COLO829 (cell line): Measurements from ENCODE around the gene MED17.
"Not testable (repeated sequence)": the region's sequence is repeated elsewhere in the genome, so short reads cannot be mapped to it uniquely, and the experiment has no call there.

Experiments used
- DNase-seq: peaks from one replicate; pipeline ENCODE4 v3.0.0; 2012; ENCODE audit warnings: low spot score

Gene MED17, protein sequence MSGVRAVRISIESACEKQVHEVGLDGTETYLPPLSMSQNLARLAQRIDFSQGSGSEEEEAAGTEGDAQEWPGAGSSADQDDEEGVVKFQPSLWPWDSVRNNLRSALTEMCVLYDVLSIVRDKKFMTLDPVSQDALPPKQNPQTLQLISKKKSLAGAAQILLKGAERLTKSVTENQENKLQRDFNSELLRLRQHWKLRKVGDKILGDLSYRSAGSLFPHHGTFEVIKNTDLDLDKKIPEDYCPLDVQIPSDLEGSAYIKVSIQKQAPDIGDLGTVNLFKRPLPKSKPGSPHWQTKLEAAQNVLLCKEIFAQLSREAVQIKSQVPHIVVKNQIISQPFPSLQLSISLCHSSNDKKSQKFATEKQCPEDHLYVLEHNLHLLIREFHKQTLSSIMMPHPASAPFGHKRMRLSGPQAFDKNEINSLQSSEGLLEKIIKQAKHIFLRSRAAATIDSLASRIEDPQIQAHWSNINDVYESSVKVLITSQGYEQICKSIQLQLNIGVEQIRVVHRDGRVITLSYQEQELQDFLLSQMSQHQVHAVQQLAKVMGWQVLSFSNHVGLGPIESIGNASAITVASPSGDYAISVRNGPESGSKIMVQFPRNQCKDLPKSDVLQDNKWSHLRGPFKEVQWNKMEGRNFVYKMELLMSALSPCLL

DNA sequence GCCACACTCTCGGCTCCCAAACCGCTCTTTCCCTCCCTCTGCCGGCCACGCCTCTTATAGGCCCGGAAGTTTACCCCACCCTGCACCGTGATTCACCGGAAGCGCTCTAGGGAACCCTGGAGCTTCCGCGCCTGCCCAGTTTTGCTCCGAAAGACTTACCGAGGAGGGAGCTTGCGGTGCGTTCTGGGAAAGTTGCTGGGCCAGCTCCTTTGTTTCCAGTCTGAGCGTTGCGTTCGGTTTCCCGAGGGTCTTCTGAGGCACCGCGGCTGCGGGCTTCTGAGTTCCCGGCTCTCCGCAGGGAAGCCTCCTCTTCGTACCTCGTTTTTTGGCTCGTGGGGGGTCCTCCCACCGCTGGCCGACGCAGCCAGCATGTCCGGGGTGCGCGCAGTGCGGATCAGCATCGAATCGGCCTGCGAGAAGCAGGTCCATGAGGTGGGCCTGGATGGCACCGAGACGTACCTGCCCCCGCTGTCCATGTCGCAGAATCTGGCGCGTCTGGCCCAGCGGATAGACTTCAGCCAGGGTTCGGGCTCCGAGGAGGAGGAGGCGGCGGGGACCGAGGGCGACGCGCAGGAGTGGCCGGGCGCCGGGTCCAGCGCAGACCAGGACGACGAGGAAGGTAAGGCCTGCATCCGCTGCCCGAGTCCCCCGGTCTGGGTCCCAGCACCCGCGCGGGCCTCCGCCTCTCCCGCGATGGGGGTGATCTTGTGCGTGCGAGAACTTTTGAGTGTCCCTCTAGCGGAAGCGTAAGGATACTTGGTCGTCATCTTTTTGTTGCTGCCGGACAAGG, at the start of gene MED17:
MED17 (plus strand) TSS at position 138 of the 790 bp plus-strand sequence; CDS start at position 370, 232 bp downstream.
- DNase-seq: peak; percentile 92

DNA sequence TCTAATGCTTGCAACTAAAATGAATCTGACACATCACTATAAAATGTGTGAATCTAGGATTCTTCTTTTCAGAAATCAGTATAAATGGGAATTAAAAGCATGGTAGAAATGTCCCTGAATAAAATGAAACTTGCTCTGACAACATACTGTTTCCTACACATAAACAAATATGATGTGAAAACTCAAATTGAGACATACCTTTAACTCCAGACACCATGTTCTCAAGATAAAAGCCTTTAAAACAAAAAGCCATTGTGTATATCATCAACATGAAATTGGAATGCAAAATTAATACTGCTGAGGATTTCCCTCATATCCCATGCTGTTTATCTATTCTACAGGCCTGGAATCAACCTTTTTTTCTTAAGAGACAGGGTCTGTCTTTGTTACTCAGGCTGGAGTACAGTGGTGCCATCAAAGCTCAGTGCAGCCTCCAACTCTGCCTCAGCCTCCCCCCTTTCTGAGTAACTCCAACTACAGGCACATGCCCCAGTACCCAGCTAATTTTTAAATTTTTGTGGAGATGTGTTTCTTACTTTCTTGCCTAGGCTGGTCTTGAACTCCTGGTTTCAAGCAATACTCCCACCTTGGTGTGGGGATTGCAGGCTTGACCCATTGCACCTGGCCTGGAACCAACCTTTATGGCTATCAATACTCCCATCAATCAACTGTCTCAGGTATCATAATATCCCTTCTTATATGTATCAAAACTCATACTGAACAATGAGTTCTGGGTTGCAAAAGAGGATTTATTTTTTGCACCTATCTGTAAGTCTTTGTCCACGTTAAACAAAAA, 49.5 kb upstream of the MED17 start:
- DNase-seq: no peak

DNA sequence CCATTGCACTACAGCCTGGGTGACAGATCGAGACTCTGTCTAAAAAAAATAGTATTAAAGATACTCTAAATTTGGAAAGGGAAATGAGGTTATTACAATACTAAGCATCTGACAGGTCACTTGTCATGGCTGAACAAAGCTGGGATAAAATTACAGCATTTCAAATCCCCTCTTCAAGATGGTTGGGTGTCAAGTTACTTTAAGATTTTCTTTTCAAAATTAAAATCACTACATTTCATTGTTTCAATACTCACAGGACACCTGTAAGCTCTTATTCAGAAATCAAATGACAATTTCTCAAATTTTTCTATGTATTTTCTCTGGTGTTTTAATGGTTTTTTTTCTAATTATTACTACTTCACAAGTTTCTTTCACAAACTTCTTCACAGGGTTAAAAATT, 48.5 kb upstream of the MED17 start:
- no peak for DNase-seq

DNA sequence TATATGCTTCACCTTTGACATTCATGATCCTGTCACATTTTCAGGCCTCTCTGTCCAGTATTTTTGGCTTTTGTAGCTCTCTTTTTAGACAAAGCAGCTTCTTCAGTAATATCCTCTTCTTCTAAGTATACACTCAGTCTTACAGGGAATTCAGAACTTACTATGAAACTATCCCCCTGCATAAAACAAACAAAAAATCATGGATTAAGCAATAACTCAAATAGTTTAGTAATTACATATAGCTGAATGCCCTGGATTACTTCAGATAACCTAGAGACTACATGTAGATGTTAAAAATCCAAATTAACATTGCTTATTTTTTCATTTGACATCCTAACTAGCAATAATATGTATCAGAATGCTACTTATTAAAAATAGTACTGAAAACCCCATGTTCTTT, 48.0 kb upstream of the MED17 start:
- DNase-seq: no peak

DNA sequence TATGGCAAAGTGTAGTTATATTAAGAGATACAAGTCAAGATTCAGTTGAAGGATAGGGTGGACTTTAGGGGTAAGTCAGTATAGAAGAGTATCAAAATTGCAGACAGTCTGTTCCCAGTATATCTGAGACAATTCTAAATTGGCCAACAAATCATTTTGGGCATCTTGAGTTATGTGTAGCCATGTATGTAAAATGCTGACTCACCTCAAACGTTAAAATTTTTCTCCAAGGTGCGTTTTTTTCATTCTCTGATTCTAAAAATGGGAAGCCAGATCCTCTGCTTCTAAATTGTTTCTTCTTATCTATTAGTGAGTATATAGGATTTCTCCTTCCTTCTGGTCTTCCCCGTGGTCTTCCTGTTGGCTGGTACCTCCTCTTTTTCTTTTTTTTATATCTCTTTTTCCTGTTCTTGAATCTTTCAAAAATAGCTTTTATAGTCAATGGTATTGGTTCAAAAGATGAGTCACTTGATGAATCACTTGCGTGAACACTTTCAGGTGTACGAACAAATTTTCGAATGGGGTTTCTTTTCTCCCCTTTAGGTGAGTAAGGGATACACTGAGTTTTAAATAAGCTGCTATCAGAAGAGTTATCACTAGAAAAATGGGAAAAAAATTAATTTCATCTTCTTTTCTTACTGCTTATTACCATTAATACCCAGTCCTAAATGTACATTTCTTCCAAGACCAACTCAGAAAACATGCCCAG, 46.0 kb upstream of the MED17 start:
- DNase-seq: no peak

DNA sequence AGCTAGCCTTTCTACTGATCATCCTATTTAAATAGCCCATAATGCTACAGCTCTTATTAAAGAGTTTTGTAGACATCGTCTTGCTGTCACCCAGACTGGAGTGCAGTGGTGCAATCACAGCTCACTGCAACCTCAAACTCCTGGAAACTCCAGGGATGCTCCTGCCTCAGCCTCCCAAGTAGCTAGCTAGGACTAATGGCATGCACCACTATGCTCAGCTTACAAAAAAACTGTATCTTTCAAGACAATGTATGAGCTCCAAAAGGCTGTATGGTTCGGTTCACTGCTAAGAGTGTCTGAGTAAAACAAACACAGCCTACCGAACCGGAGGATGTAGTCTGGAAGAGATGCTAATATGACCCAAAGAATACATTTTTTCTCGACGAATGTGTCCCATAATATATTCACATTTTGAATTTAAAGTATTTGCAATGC, 45.4 kb upstream of the MED17 start:
- no peak for DNase-seq

DNA sequence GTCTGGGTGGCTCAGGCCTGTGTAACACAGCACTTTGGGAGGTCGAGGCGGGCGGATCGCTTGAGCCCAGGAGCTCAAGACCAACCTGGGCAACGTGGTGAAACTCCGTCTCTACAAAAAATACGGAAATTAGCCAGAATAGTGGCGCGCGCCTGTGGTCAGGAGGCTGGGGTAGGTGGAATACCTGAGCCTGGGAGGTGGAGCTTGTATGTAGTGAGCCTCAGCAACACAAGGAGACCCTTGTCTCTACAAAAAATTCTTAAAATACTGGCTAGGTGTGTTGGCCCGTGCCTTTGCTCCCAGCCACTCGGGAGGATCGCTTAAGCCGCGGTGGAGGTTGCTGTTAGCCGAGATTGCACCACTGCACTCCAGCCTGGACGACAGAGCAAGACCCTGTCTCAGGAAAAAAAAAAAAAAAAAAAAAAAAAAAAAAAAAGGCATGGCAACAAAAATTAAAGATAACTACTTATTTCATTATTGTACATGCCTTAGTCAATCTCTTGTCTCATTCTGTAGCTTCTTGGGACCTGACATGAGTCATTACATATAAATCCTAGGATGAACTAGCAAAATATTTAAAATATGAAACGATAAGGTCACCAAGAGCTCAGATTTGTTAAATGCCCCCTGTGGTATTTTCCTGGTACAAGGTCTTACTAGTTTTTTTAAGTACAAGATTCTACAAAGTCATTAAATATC, 43.9 kb upstream of the MED17 start:
- no peak for DNase-seq

DNA sequence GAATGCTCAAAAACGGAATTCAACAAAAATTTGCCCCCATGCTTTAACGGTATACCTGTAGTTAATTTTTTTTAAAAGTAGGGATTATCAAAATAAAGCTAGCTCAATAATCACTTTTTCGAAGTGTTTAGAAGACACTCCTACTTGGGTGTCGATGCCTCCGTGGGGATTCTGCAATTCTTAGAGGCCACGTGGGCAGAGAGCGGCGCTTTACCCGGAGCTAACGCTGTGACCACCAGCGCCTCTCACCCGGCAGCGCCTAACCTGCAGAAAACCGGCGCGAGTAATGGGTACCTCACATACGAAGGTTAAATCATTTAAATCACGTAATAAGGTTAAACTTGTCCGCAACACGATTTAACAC, 43.4 kb upstream of the MED17 start:
- DNase-seq: peak; percentile 40

DNA sequence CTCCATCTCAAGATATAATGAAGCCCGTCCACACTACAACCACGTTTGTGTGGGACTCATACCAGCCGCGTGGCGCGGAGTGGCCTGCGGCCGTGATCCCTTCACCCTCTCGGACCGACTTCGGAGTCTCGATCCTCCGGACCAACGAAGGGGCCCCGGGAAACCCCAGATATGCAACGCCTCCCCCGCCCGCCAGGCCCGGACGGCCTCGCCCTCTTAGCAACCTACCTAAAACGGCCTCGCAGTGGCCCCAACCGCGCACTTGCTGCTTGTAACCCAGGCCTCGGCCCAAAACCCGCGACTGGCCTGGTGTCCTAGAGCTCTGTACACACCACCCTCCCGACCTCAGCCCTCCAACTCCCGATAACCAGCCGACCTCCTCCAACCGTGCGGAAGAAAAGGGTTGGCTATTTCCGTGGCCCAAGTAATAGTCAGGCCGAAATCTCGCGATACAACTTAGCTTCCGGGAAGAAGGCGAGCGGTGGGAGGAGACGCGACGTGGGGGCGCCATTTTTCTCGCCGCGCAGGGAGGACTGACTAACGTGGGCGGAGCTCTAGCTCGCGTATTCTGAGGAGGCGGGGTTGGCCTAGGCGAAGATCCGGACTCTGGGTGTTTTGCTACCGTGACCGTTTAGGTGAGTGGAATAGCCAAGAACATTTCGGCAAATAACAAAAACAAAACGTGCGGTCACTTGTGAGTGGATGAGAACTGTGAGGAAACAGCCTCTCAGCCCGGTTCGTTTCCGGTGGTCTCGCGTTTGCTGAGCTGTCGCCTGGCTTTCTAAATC, 42.8 kb upstream of the MED17 start, which contains the start of the genes C11orf54 and TAF1D:
C11orf54 (plus strand) TSS at position 579 of the 788 bp plus-strand sequence. CDS start 5,722 bp downstream, outside the sequence.
TAF1D (minus strand) TSS at position 402 of the 788 bp plus-strand sequence. CDS start 2,191 bp downstream, outside the sequence.
- peak; percentile 94 for DNase-seq

DNA sequence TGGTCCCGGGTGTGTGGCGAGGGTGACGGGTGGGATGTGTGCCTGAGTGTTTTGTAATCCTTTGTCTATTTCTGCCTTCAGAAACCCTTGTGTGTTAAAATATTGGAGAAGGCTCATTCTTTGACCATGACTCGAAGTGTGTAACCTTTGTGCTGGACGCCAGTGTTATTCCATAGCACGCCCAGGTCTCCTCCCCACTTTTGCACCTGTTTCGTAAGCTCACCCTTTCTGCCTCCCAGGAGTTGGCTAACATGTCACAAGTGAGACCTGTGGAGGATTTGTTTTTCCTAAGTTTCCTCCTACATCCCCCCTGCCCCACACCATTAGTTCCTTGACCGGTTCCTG, 42.2 kb upstream of the MED17 start:
- DNase-seq: peak; percentile 37

DNA sequence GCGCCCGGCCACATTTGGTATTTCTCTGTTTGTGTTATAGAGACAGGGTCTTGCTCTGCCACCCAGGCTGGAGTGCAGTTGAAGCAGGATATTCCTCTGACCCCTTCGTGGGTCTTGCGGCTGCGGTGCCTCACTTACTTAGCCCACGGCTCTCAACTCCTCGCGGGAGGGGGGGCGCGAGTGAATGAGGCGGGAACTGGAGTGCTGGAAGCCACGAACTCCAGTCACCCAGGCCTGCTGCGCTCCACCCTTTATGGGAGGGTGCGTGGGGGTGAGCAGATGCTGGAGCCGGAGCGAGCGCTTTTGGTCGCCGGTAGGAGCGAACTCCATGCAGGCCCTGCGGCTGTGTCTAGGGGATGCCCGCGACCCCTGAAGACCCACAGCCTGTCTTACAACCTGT, 40.8 kb upstream of the MED17 start:
- no peak for DNase-seq

DNA sequence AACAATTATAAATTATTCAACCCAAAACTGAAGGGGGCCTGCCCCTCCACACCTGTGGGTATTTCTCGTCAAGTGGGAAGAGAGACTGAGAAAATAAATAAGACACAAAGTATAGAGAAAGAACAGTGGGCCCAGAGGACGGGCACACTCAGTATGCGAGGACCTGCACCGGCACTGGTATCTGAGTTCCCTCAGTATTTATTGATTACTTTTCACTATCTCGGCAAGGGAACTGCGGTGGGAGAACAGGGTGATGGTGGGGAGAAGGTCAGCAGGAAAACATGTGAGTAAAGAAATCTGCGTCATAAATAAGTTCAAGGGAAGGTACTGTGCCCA, 39.4 kb upstream of the MED17 start:
- no peak for DNase-seq

DNA sequence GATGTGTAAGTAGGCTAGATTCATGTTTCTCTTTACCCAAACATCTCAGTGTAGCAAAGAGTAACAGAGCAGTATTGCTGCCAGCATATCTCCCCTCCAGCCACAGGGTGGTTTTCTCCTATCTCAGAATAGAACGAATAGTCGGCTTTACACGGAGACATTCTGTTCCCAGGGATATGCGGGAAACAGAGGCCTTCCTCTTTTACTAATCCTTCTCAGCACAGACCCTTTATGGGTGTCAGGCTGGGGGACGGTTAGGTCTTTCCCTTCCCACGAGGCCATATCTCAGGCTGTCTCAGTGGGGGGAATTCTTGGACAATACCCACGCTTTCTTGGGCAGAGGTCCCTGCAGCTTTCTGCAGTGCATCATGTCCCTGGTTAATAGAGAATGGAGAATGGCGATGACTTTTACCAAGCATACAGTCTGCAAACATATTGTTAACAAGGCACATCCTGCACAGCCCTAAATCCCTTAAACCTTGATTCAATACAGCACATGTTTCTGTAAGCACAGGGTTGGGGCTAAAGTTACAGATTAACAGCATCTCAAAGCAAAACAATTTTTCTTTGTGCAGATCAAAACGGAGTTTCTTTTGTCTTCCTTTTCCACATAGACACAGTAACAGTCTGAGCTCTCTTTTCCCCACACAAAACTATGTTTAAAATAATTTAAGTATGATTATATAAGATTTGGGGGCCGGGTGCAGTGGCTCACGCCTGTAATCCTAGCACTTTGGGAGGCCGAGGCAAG, 38.9 kb upstream of the MED17 start:
- not testable (repeated sequence) for DNase-seq

DNA sequence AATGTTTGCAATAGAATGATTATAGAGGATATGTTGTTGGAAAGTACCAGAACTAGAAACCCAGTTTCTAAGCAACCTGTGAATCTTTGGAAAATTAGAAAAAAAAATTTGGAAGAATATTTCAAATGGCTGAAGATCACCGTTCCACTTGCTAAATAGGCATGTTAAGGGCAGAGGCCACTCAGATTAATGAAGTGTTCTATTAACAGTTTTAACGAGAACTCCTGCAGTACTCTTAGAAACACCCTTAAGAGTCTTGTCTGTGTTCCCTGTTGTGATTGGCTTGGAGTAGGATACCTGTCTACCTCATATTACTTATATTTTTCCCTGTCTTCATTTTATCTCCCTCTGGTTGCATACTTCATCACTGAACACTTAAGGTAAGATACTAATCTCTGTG, 38.0 kb upstream of the MED17 start:
- DNase-seq: no peak

DNA sequence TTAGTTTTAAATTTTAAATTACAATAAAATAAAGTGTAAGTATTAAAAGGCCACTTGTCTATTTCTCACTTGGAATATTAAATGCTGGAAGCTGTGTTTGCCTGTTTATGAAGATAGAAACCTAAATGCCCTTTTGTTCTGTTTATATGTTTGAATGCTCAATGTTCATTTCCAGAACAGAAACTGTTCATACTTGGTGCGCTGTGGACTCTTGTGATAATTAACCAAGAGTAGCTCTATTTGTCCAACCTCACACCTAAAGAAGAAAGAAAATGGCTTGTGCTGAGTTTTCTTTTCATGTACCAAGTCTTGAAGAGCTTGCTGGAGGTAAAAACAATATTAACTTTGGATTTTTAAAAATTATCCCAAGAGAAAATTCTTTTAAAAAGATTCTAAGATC, 37.0 kb upstream of the MED17 start:
- no peak for DNase-seq

DNA sequence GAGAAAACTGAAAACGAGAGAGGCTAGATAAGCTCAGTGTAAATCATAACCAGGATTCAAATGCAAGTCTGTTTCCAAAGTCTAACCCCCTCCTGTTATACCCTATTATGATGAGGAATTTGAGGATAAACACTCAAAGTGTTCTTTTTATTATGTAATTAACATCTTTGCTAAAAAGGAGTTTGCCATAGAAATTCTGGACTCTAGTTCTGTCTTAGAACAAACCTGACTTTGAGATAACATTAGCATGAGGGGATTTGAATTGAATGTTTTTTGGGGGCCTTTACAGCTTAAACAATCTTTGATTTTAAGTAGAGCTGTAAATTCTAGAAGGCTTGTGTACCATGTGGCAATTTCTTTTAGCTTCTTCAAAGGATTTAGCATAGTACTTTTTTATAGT, 33.1 kb upstream of the MED17 start:
- DNase-seq: no peak

DNA sequence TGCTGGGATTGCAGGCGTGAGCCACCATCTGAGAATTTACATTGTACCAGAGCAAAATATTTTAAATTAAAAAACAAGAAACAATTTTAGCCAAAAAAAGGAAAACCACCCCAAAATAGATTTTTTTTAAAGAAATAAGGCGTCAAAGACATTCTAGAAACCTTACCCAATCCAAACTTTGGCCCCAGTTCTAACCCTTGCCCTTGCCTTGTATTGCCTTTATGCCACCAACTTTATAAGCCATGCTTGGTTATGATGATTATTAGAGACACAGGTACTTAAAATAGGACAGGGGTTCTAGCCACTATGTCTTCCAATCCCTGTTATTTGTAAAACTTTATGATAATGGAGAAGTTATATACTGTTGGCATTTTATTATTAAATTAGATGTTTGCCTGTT, 30.8 kb upstream of the MED17 start:
- no peak for DNase-seq

DNA sequence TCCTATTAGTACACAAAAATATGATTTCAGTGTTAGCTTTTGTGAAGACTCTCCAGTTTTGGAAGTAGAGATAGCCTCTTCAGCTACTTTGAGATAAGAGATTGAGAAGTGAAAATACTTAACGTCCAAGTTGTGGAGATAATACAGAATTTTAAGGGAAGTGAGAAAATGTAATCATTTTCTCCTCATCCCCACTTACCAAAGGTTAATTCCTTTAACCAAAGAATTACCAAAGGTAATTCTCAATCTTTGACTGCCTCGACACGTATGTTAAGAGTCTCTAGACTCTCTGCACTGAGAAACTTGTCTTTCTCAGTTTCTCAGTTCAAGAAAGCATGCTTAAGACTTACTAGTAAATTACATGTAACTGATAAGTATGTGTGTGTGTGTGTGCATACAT, 27.3 kb upstream of the MED17 start:
- no peak for DNase-seq

DNA sequence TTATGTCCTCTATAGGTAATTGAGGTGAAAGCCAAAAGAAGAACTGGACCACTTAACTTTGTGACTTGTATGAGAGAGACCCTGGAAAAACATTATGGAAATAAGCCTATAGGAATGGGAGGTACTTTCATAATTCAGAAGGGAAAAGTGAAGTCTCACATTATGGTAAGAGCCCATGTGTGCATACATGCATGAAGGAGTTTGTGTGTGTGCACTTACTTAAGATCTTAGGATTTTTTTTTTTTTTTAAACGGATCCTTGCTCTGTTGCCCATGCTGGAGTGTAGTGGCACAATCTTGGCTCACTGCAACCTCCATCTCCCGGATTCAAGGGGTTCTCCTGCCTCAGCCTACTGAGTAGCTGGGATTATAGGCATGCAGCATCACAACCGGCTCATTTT, 26.8 kb upstream of the MED17 start:
- no peak for DNase-seq
